ENCODE results near the gene FRAS1. TPM values are rescaled to one million over a fixed set of nuclear protein-coding genes. Genes with fewer than 3 reads are reported as not detected.

The FRAS1 gene
- total RNA-seq, 4 donors from 2014 or later = 3.2 to 4.1 (median 3.4) TPM

- Histone ChIP-seq H3K4me3 (no peak overlapping the region), H3K36me3 (no peaks in the 10 kb centered on the region), H3K4me1 (no peaks in the 10 kb centered on the region), H3K27me3 (no peaks in the 10 kb centered on the region), H3K27ac (no peak overlapping the region), H3K9me3 (no peaks in the 10 kb centered on the region)
- TF ChIP-seq POLR2A (IDR thresholded peaks at IDR 0.05) (no peak), CTCF (IDR thresholded peaks at IDR 0.05) (no peak)
- no peak for DNase-seq
These were observed 98.5 kb downstream of the FRAS1 start for GRCh38 chr4:78155616-78156105.

- no peaks in the 10 kb centered on the region for H3K4me1 ChIP-seq
These were observed 99.4 kb downstream of the FRAS1 start for GRCh38 chr4:78156520-78156919.

GRCh38 chr4:78162342-78162741 is 105.2 kb downstream of the FRAS1 start:
- H3K36me3 ChIP-seq = no peaks in the 10 kb centered on the region
- no peak overlapping the region for H3K4me3 ChIP-seq
- TF ChIP-seq CTCF (IDR thresholded peaks at IDR 0.05) (no peak), POLR2A (IDR thresholded peaks at IDR 0.05) (no peak)
- DNase-seq = no peak
- H3K27ac ChIP-seq = no peak overlapping the region
- no peaks in the 10 kb centered on the region for H3K27me3 ChIP-seq
- no peaks in the 10 kb centered on the region for H3K9me3 ChIP-seq
- no peaks in the 10 kb centered on the region for H3K4me1 ChIP-seq

More at GRCh38 chr4:78156520-78156919, 99.4 kb downstream of the FRAS1 start:
- no peak for TF ChIP-seq POLR2A (IDR thresholded peaks at IDR 0.05)
- TF ChIP-seq CTCF (IDR thresholded peaks at IDR 0.05) = no peak
- Histone ChIP-seq H3K9me3 (no peaks in the 10 kb centered on the region), H3K27ac (no peak overlapping the region), H3K27me3 (no peaks in the 10 kb centered on the region), H3K36me3 (no peaks in the 10 kb centered on the region), H3K4me3 (no peak overlapping the region)
- no peak for DNase-seq

DNA sequence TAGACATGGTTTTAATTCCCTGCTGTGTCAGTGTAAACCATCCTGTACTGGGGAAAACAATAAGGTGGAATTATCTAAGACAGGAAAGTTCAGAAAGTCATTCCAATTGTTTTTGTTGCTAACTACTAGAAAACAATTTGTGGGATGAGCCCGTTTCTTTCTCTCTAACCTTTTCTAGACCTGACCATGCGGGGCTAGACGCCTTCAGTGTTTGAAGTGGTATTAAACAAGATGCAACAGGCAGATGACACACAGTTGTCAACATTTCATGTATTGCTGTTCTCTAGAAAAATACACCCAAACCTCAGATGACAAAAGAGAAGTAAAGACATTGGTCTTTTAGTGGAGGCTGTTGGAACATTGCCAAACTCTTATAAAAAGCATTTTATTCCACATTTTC is 105.7 kb downstream of the FRAS1 start:
- Histone ChIP-seq H3K4me1 (no peaks in the 10 kb centered on the region), H3K27ac (no peak overlapping the region), H3K4me3 (no peak overlapping the region), H3K27me3 (no peaks in the 10 kb centered on the region), H3K9me3 (no peaks in the 10 kb centered on the region), H3K36me3 (no peaks in the 10 kb centered on the region)
- TF ChIP-seq CTCF (IDR thresholded peaks at IDR 0.05) (no peak), POLR2A (IDR thresholded peaks at IDR 0.05) (no peak)
- no peak for DNase-seq

GRCh38 chr4:78165758-78166157 is 108.6 kb downstream of the FRAS1 start:
- H3K4me1 ChIP-seq = no peaks in the 10 kb centered on the region
- H3K36me3 ChIP-seq = no peaks in the 10 kb centered on the region
- no peak overlapping the region for H3K4me3 ChIP-seq
- DNase-seq = no peak
- no peak overlapping the region for H3K27ac ChIP-seq
- no peaks in the 10 kb centered on the region for H3K9me3 ChIP-seq
- no peak for TF ChIP-seq POLR2A (IDR thresholded peaks at IDR 0.05)
- no peak for TF ChIP-seq CTCF (IDR thresholded peaks at IDR 0.05)
- no peaks in the 10 kb centered on the region for H3K27me3 ChIP-seq

- DNase-seq = no peak
- Histone ChIP-seq H3K27ac (no peak overlapping the region), H3K36me3 (no peaks in the 10 kb centered on the region), H3K27me3 (no peaks in the 10 kb centered on the region), H3K4me3 (no peak overlapping the region), H3K9me3 (no peaks in the 10 kb centered on the region), H3K4me1 (no peaks in the 10 kb centered on the region)
- TF ChIP-seq CTCF (IDR thresholded peaks at IDR 0.05) = no peak
- TF ChIP-seq POLR2A (IDR thresholded peaks at IDR 0.05) = no peak
These were observed 109.5 kb downstream of the FRAS1 start for GRCh38 chr4:78166622-78167021.

All from Peyer's patch (tissue), 4 donors.